Measurements from ENCODE around the gene MRPL46. TPM values are rescaled to one million over a fixed set of nuclear protein-coding genes. Genes with fewer than 3 reads are reported as not detected.

Gene MRPL46
- total and polyA plus RNA-seq, 9 of the 15 experiments (the other 6 are each of a cell fraction or from before 2014, with no cell fraction given) = 41.2 to 72.2 (median 49.8) TPM

GRCh38 chr15:88465633-88466224 lies 1.5 kb downstream of the MRPL46 start (continued):
- TF ChIP-seq ZNF592 (IDR thresholded peaks at IDR 0.05) (no peak), CBFA2T2 (conservative IDR thresholded peaks at IDR 0.05) (no peak), ZNF324 (CRISPR knock-in tag; IDR thresholded peaks at IDR 0.05) (no peak), ELF1 (tag; IDR thresholded peaks at IDR 0.05) (no peak), L3MBTL2 (IDR thresholded peaks at IDR 0.05) (no peak), RBBP5 (IDR thresholded peaks at IDR 0.05; ENCODE audit: borderline replicate concordance, insufficient read depth, low read length, poor library complexity, severe bottlenecking) (no peak), RFX5 (IDR thresholded peaks at IDR 0.05; ENCODE audit: low read depth, low read length) (no peak), SETDB1 (IDR thresholded peaks at IDR 0.05; ENCODE audit: low read length) (no peak), CTCF (IDR thresholded peaks at IDR 0.05 in 2 of 3, conservative IDR thresholded peaks at IDR 0.05 in 1 of 3; ENCODE audit: insufficient read depth in 2 of 3, low read depth in 1 of 3, low read length in 3 of 3) (no peak), FOXM1 (IDR thresholded peaks at IDR 0.05; ENCODE audit: low read depth) (no peak), FOXM1 (CRISPR knock-in tag; IDR thresholded peaks at IDR 0.05; ENCODE audit: low read depth) (no peak), ZNF347 (CRISPR knock-in tag; IDR thresholded peaks at IDR 0.05; ENCODE audit: low read depth) (no peak), TAF15 (IDR thresholded peaks at IDR 0.05; ENCODE audit: low read depth, low read length) (no peak)

Measured in K562 (cell line).